HepG2 (cell line): ENCODE results near the gene ULBP1. TPM values are rescaled to one million over a fixed set of nuclear protein-coding genes. Genes with fewer than 3 reads are reported as not detected.

Source experiments
- BRCA1 ChIP-seq: sonication (generic); formaldehyde crosslinking; IDR thresholded peaks from 2 replicates; pipeline ENCODE4 v1.4.0; 2020; ENCODE audit warnings: missing genetic modification reagents
- CEBPG ChIP-seq: IDR thresholded peaks from 2 replicates; pipeline ENCODE4 v1.6.1; 2016
- CENPT ChIP-seq: sonication (generic); formaldehyde crosslinking; IDR thresholded peaks from 2 replicates; pipeline ENCODE4 v1.8.0; 2022; ENCODE audit warnings: low read depth, mild to moderate bottlenecking, moderate library complexity, missing genetic modification reagents
- GTF2F1 ChIP-seq: fragments of 150-350 bp; IDR thresholded peaks from 2 replicates; pipeline ENCODE4 v1.6.1; 2014; ENCODE audit warnings: low read length
- RFX1 ChIP-seq: fragments of 450-650 bp; IDR thresholded peaks from 2 replicates; pipeline ENCODE4 v1.6.1; 2017
- TMF1 ChIP-seq: sonication (generic); formaldehyde crosslinking; IDR thresholded peaks from 2 replicates; pipeline ENCODE4 v1.8.1; 2022; ENCODE audit warnings: low read depth, missing genetic modification reagents
- ZNF24 ChIP-seq: fragments of 450-650 bp; IDR thresholded peaks from 2 replicates; pipeline ENCODE4 v1.6.1; 2017; ENCODE audit warnings: antibody characterized with exemption, mild to moderate bottlenecking
- ZNF264 ChIP-seq: sonication (generic); formaldehyde crosslinking; IDR thresholded peaks from 2 replicates; pipeline ENCODE4 v1.4.0; 2020; ENCODE audit warnings: missing genetic modification reagents
- ZNF407 ChIP-seq: sonication (generic); formaldehyde crosslinking; IDR thresholded peaks from one replicate; pipeline ENCODE4 v1.5.1; 2020; ENCODE audit warnings: mild to moderate bottlenecking, missing genetic modification reagents; ENCODE audit errors: not compliant biosample characterization
- ZNF768 ChIP-seq: sonication (generic); formaldehyde crosslinking; IDR thresholded peaks from 2 replicates; pipeline ENCODE4 v1.4.0; 2020; ENCODE audit warnings: missing genetic modification reagents
- polyA plus RNA-seq, 8 experiments: library from polyadenylated mRNA; depleted of rRNA in 3 of 8; stranded (reverse) in 7 of 8; unstranded in 1 of 8; fragments of >200 nt; fragmentation: Illumina TruSeq in 4 of 8; extraction: Trizol in 4 of 8; gene quantifications; 2 replicates each; pipeline versions ENCODE4 v1.2.1 to v1.2.3, GENCODE V29; 2011 to 2016; ENCODE audit warnings: low read depth in 4 of 8, missing spikeins in 1 of 8, mixed read lengths in 1 of 8; ENCODE audit not compliant: insufficient read depth in 1 of 8
- total RNA-seq, 5 experiments: library from RNA; depleted of rRNA; stranded (reverse); fragments of >200 nt; fragmentation: Illumina TruSeq; extraction: Trizol; gene quantifications; 2 replicates each; pipeline ENCODE4 v1.2.3, GENCODE V29; 2016; ENCODE audit warnings: low read depth in 1 of 5
- TF ChIP-seq, protein P1 (sequence below): sonication (generic); formaldehyde crosslinking; IDR thresholded peaks from 2 replicates; pipeline ENCODE4 v1.4.0; 2020; ENCODE audit warnings: low read depth, missing genetic modification reagents
- TF ChIP-seq, protein P2 (sequence below): sonication (generic); formaldehyde crosslinking; IDR thresholded peaks from 2 replicates; pipeline ENCODE4 v1.4.0; 2020; ENCODE audit warnings: missing genetic modification reagents, mild to moderate bottlenecking, borderline replicate concordance
- TF ChIP-seq, protein P3 (sequence below): sonication (generic); formaldehyde crosslinking; IDR thresholded peaks from 2 replicates; pipeline ENCODE4 v1.5.1; 2020; ENCODE audit warnings: mild to moderate bottlenecking, missing genetic modification reagents, borderline replicate concordance

ULBP1 gene
- total and polyA plus RNA-seq, 2 of the 13 experiments (the other 11 are each of a cell fraction or from before 2014, with no cell fraction given): 0.04 to 0.09 TPM

DNA sequence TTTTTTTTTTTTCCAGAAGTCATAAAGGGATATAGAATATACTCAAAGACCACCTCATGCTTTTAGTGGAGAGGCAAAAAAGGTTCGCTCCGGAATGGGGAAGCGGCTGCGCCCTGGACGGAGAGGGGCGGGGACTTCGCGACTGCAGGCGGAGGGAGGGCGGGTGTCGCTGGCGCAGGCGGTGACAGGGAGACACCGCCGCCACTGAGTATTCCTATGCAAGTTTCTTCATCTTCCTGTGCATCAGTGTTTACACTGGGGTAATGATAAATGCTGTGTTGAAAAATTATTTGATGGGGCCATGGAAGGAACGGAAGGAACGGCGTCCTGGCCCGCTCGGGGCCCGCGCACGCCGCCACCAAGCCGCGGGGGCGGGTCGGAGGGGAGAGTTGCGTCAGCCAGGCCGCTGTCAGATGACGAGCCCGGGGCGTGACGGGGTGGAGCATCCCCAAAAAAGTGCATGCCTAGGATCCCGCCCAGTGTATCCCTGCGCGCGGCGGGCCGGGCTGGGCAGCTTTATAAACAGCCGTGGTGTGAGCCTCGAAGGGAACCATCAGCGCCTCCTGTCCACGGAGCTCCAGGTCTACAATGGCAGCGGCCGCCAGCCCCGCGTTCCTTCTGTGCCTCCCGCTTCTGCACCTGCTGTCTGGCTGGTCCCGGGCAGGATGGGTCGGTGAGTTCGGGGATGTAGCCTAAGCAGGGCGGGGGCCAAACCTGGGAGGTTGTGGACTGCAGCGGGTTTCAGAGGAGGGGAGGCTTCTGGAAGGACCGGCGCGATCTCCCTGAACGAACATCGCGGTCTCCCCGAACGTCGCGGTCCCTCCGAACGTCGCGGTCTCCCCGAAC, at the start of gene ULBP1 (continued):
- TF ChIP-seq, protein P1, sequence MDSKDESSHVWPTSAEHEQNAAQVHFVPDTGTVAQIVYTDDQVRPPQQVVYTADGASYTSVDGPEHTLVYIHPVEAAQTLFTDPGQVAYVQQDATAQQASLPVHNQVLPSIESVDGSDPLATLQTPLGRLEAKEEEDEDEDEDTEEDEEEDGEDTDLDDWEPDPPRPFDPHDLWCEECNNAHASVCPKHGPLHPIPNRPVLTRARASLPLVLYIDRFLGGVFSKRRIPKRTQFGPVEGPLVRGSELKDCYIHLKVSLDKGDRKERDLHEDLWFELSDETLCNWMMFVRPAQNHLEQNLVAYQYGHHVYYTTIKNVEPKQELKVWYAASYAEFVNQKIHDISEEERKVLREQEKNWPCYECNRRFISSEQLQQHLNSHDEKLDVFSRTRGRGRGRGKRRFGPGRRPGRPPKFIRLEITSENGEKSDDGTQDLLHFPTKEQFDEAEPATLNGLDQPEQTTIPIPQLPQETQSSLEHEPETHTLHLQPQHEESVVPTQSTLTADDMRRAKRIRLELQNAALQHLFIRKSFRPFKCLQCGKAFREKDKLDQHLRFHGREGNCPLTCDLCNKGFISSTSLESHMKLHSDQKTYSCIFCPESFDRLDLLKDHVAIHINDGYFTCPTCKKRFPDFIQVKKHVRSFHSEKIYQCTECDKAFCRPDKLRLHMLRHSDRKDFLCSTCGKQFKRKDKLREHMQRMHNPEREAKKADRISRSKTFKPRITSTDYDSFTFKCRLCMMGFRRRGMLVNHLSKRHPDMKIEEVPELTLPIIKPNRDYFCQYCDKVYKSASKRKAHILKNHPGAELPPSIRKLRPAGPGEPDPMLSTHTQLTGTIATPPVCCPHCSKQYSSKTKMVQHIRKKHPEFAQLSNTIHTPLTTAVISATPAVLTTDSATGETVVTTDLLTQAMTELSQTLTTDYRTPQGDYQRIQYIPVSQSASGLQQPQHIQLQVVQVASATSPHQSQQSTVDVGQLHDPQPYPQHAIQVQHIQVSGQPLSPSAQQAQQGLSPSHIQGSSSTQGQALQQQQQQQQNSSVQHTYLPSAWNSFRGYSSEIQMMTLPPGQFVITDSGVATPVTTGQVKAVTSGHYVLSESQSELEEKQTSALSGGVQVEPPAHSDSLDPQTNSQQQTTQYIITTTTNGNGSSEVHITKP (CRISPR knock-in tag): no peak
- TF ChIP-seq ZNF407 (no peak), BRCA1 (CRISPR knock-in tag) (no peak), CENPT (no peak), GTF2F1 (no peak), CEBPG (CRISPR knock-in tag) (peak; percentile 74), ZNF768 (CRISPR knock-in tag) (no peak), TMF1 (CRISPR knock-in tag) (no peak), ZNF24 (no peak), ZNF264 (no peak), RFX1 (no peak)
- TF ChIP-seq, protein P2, sequence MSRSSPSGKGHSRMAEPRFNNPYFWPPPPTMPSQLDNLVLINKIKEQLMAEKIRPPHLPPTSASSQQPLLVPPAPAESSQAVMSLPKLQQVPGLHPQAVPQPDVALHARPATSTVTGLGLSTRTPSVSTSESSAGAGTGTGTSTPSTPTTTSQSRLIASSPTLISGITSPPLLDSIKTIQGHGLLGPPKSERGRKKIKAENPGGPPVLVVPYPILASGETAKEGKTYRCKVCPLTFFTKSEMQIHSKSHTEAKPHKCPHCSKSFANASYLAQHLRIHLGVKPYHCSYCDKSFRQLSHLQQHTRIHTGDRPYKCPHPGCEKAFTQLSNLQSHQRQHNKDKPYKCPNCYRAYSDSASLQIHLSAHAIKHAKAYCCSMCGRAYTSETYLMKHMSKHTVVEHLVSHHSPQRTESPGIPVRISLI: no peak
- TF ChIP-seq, protein P3, sequence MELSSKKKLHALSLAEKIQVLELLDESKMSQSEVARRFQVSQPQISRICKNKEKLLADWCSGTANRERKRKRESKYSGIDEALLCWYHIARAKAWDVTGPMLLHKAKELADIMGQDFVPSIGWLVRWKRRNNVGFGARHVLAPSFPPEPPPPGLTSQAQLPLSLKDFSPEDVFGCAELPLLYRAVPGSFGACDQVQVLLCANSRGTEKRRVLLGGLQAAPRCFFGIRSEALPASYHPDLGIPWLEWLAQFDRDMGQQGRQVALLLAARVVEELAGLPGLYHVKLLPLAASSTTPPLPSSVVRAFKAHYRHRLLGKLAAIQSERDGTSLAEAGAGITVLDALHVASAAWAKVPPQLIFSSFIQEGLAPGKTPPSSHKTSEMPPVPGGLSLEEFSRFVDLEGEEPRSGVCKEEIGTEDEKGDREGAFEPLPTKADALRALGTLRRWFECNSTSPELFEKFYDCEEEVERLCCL (CRISPR knock-in tag): no peak
